Measurements from ENCODE around the gene IDS.
A peak's percentile ranks its signal among the peaks of the same experiment; 100 is the strongest.
"Not testable (repeated sequence)": the region's sequence is repeated elsewhere in the genome, so short reads cannot be mapped to it uniquely, and the experiment has no call there.

The IDS gene, protein sequence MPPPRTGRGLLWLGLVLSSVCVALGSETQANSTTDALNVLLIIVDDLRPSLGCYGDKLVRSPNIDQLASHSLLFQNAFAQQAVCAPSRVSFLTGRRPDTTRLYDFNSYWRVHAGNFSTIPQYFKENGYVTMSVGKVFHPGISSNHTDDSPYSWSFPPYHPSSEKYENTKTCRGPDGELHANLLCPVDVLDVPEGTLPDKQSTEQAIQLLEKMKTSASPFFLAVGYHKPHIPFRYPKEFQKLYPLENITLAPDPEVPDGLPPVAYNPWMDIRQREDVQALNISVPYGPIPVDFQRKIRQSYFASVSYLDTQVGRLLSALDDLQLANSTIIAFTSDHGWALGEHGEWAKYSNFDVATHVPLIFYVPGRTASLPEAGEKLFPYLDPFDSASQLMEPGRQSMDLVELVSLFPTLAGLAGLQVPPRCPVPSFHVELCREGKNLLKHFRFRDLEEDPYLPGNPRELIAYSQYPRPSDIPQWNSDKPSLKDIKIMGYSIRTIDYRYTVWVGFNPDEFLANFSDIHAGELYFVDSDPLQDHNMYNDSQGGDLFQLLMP

DNA sequence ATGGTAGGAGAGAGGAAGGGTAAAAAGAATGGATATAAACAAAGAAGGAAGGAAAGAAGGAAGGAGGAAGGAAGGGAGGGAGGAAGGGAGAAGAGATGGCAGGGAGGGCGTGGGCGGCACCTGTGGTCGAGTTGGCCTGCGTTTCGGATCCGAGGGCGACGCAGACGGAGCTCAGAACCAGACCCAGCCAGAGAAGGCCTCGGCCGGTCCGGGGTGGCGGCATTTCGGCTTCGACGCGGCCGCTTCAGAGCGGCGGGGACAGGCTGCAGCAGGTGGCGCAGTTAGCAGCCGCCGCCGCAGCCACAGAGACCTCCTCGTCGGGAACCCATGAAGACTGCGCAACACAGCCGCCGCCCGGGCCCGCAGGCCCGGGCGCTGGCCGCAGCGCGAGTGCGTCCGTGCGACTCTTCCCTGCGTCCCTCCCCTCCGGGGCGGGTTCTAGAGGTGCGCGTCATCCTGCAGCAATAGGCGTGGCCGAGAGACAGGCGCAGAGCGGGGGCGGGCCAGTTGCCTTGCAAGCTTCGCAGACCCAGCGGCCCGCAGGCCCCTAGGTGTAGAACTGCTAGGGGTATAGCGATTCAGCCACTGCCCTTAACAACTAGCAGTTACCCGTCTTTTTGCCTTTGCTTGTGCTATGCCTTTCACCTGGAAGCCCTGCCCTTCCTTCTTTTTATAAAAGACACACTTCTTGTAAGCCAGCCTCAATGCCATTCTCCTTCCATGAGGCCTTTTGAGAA, at the start of gene IDS:
IDS (minus strand) TSS at position 392 of the 737 bp plus-strand sequence; CDS start at position 223, 169 bp downstream.
- DNase-seq (ENCODE audit: low spot score): peak; percentile 85

DNA sequence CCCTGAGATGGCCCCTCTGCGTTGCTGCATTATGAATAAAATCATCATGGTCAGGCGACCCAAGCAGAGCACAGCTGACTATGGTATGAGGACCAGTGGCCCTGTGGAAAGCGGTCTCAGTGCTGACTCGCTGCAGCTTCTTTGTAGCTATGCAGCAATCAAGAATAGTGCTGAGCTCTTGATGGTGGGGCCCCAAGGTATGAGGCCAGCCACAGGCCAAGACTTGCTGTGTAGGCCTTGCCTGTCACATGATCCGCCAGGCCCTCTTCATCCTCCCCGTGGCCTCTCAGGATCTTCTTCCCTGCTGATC, 46.8 kb upstream of the IDS start:
- not testable (repeated sequence) for DNase-seq (ENCODE audit: low spot score)

DNA sequence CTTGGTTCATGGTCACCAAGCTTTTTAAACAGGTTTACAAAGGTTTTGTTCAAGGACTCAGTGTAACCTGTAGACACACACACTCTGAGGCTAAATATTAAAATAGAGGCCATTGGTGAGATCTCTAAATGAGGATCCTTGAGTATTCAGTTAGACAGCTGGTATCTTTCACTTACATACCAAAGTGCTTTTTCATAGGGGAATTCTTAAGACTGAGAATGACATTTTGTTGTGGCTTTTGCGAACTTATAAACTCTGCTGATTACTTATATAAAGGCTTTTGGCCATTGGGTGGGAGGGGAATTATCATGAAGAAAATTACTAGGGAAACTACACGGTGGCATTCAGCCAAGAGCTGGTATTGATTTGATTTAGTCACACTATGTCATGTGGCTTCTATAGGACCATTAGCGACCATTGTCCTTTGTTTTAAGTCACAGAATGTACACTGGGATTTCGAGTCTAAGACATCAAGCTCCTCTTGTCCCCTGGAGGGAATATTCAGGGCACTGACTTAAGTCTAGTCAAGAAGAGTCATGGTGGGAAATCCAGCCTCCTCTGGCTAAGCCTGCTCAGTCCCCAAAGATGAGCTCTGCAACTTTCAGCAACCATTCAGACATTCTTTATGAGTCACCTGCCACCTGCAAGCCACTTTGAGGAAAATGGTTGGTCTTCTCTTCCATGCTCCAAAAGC, 46.3 kb upstream of the IDS start:
- DNase-seq (ENCODE audit: low spot score): not testable (repeated sequence)

DNA sequence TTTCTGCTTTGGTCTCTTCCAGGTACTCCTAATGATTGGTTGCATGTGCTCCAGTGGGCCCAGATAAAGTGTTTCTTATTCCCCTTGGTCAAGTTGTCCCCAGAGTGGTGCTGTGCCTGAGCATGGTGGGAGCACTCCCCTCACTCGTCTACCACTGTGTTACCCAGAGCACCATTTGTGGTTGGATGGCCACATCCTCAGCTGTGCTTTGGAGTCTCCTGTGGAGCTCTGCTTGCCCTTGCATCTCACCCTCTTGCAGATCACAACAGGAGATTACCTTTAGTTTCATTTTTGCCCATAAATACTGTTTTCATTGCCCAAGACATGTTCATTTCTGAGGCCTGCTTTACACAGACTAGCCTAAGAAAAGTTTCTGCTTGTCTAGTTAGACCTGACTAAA, 45.3 kb upstream of the IDS start:
- DNase-seq (ENCODE audit: low spot score): not testable (repeated sequence)

DNA sequence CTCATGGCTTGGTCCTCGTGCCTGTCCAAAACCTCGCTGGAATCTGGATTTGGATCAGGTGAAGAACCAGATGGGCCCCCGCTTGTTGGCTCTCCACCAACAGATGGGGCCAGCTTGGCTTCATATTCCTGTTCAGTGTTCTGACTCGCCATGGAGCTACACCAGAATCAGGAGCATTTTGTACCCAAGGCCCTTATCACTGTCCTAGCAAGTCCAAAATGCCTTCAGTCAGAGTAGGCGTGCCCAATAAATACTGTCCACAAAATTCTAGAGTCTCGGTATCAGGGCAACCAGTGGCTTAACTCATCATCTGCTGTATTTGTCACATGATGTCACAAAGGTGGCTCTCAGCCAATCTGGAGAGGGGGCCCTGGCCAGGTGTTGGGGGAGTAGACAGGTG, 44.6 kb upstream of the IDS start, which contains the start of gene HSFX3:
HSFX3 (minus strand) TSS at position 224 of the 400 bp plus-strand sequence; CDS start at position 152, 72 bp downstream.
- DNase-seq (ENCODE audit: low spot score): not testable (repeated sequence)

DNA sequence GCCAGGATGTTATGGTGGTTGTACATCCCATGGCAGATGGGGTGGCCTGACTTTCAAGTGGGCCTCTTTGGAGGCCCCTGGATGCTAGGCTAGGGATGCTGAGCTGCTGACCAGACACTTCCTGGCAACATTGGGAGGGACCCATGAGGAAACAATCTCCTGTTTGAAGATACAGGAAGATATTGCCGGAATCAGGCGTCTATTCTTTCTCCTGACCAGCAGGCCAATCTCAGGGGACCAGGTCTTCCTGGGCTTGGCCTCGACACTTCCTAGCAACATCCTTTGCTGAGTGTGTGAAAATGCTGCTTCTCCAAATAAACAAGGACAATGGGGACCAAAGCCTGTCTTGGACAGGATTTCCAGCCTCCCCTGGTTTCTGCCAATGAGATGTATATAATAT, 42.7 kb upstream of the IDS start:
- DNase-seq (ENCODE audit: low spot score): not testable (repeated sequence)

DNA sequence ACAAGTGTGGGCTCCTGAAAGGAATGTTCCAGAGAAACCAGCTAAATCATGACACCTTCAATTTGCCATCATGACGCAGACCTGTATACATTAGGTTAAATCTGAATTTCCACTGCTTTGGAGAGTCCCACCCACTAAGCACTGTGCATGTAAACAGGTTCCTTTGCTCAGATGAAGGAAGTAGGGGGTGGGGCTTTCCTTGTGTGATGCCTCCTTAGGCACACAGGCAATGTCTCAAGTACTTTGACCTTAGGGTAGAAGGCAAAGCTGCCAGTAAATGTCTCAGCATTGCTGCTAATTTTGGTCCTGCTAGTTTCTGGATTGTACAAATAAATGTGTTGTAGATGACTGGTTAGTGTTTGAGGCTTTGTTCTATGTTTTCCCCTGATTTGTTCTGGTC, 41.9 kb upstream of the IDS start:
- DNase-seq (ENCODE audit: low spot score): not testable (repeated sequence)

DNA sequence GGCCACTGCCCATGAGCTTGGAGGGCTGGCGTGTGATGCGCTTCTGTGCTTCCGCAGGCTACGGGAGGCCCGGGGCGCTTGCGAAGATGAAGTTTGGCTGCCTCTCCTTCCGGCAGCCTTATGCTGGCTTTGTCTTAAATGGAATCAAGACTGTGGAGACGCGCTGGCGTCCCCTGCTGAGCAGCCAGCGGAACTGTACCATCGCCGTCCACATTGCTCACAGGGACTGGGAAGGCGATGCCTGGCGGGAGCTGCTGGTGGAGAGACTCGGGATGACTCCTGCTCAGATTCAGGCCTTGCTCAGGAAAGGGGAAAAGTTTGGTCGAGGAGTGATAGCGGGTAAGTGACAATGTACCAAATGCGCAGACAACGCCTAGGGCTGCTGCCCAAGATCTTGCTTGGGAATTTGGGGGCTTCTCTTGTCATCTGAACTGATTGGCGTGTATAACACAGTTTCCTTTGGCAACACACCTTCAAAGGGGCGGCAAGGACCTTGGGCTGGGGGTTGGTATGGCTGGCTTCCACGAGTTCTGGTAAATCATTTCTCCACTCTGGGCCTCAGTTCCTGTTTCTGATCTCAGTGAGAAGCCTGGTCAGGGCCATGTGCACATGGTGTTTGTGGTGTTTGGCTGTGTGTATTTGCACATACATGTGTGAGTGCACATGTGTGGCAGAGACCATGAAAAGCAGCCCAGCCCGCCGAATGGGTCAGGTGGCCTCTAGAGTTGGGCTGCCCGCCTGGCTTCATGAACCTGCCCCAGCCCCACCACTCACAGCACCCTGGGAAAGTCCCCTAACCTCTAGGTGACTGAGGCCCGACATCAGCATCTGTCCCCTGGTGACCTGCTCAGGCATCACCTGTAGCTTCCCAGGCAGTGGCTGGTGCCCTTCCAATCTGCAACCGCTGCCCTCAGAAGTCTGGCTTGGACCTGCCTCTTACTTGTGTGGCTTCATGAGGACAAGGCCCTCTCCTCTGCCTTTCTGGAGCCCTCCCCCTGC, 40.7 kb upstream of the IDS start:
- peak; percentile 8 for DNase-seq (ENCODE audit: low spot score)

DNA sequence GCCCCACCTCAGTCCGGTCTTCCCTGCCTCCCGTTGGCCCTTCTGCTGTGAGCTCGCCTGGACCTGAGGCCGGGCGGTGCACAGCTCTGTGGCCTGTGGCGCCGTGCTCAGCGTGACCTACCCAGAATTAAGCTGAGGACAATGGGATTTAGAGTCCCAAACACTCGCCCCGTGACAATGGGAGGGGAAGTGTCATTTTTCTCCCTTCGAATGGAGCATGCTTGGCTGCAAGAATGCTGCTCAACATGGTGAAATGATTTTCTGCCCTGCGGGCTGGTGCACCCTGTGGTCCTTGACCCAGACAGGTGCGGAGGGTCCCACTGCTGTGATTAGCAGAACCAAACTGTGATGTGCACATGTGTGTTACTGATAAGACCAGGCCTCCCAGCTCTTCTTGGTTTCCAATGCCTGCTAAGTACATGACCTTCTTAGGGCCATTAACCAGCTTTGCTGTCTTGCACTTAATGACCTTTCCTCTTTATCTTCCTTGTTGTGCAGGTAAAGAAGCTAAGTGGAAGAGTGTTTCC, 36.5 kb upstream of the IDS start:
- DNase-seq (ENCODE audit: low spot score): no peak

DNA sequence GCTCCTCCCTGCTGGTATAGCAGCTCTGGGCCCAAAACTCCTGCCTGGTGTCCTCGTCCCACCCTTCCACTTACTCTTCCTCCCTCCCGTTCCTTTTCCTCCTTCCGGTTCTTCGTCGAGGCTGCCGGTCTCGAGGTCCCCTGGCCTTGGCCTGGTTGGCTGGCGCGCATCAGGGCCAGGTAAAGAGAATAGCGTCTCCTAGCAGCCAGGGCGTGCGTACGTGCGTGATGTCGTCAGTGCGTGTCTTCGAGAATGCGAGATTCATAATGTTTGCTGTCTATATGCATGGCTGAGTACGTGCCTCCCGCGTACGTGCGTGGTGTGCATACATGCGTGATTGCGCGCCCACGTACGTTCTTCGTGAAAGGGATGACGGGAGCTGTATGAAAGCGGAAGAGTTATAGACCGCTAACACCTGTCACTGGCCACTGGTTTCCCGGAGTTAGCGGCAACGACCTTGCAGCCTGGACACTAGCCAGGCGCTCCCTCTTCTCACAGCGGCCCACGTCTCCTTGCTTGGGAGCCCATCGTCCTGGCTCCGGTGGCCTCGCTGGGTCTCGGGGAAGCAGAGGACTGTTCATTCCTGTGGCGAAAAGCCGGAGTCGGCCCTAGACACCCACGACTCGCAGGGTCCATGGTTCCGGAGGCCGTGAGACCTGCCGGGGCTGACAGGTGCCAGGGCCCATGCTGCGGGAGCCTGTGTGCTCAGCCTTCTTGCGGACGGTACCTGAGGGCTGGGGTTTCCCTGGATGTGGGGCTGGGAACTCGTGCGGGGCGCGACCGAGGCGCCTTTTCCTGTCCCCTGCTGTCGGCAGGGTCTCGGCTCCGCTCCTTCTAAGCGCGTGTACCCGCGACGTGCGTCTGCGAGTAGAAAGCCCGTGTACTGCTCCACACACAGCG, 35.8 kb upstream of the IDS start, which contains the start of gene EOLA1:
EOLA1 (plus strand) TSS at position 392 of the 900 bp plus-strand sequence. CDS start 4,619 bp downstream, outside the sequence.
- DNase-seq (ENCODE audit: low spot score): peak; percentile 95

DNA sequence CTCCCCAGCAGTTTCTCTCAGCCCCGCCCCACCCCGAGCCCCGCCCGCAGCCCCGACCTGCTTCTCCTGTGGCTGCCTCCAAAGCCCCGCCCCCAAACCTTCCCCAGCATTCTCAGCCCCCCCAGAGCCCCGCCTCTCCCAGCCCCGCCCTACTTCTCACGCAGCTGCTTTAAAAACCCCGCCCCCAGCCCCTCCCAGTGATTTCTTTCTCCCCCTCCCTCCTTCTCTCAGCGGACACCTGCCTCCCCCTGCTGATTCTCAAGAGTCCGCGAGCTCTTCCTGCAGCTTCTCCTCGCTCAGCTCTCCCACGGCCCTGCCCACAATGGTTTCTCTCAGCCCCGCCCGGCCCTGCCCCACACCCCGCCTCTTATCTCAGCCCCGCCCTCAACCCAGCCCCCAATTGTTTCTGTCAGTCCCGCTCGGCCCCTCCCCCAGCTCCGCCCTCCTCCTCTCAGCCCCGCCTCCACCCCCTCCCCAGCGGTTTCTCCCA, 35.1 kb upstream of the IDS start:
- peak; percentile 78 for DNase-seq (ENCODE audit: low spot score)

DNA sequence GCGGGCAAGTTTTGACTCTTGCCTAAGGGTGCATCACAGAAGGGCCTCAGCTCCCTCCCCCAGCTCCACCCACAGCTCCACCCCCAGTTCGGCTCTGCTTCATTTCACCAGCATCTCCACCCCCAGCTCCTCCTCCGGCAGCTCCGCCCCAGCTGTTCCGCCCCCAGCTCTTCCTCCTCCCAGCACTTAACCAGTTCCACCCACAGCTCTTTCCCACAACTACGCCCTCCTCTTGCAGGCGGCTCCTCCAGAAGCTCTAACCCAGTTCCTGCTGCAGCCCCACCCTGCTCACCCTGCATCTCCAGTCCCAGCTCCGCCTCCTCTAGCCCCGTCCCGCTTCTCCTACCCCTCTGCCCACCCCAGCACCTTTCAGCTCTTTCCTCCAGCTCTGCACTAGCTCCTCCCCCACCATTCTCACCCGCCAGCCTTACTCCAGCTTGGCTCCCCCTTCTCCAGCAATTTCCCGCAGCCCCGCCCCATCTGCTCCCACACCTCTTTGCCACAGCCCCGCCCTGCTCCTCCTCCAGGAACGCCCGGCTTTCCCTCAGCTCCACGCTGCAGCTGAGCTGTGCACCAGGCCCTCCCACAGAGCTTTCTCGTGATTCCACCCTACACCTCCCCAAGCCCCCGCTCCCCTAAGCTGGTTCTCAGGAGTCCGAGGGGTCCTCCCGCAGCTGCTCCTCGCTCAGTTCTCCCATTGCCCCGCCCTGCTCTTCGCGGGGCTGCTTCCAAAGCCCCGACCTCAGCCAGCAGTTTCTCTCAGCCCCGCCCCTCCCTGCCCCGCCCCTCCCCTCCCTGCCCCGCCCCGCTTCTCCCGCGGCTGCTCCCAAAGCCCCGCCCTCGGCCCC, 34.4 kb upstream of the IDS start:
- peak; percentile 85 for DNase-seq (ENCODE audit: low spot score)

DNA sequence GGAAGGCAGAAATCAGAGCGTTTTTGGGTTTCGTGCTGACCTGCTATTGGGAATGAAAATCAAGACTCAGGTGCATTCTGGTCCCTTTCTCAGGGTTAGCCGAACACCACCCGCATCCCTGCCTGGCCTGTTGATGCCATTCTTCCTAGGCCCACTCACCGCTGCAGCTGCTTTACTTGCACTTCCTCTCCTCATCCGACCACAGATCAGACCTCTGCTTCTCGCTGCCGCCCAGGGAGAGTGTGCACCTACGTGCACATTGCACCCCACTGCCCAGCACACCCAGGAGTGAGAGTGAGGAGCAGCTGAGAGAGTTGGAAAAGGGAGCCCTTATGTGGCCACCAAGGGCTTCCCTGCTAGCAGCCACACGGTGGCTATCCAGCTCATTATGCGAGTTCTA, 32.4 kb upstream of the IDS start:
- DNase-seq (ENCODE audit: low spot score): not testable (repeated sequence)

DNA sequence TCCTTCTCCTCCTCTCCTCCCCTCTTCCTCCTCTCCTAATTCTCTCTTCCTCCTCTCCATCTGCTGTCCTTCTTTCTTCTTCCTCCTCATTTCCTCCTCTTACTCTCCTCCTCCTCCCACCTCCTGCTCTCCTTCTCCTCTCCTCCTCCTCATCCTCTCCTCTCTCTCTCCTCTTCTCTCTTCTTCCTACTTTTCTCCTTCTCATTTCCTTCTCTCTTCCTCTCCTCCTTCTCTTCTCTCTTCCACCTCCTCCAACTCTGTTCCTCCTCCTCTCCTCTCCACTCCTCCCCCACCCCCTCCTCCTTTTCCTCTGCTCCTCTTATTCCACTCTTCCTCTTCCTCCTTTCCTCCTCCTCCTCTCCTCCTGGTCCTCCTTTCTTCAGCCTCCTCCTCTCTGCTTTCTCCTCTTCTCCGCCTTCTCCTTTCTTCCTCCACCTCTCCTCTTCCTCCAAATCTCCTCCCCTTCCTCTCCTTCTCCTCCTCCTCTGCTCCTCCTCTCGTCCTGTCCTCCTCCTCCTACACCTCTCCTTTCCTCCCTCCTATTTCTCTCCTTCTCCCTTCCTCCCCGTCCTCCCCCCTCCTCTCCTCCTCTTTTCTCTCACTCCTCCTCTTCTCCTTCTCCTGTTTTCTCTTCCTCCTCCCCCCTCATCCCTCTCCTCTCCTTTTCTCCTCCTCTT, 30.0 kb upstream of the IDS start:
- not testable (repeated sequence) for DNase-seq (ENCODE audit: low spot score)

DNA sequence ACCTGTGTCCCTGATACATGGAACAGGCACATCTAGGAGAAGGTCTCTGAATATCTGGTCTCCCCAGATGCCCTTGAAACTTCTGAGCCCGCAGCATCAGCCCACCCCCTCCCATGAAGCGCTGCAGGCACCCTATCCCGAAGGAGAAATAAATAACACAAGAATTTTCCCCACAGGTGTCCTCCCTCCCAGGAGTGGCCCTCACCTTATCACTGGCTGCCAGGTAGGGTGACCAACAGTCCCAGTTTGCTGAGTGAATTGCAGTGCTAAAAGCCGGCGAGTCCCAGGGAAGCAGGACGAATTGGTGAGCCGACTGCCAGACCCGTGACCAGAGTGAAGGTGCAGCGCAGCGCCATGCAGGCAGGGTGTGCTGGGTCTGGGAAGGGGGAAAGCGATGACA, 28.9 kb upstream of the IDS start:
- not testable (repeated sequence) for DNase-seq (ENCODE audit: low spot score)

DNA sequence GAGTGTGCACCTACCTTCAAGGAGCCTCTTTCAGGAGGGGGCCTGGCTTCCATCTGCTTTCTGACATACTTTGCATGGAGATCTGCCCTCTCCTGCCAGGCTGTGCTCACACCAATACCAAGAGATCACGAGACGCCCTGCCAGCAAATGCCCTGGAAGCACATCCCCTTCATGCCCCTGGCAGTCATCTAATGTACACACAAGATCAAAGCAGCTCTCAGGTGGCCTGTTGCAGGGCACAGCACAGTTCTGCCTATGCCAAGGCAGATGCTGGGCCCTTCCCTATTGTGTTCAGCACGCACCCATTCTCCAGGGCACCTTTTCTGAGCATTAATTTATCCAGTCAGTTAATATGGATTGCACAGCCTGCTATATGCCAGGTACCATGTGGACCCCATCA, 27.8 kb upstream of the IDS start:
- DNase-seq (ENCODE audit: low spot score): not testable (repeated sequence)

DNA sequence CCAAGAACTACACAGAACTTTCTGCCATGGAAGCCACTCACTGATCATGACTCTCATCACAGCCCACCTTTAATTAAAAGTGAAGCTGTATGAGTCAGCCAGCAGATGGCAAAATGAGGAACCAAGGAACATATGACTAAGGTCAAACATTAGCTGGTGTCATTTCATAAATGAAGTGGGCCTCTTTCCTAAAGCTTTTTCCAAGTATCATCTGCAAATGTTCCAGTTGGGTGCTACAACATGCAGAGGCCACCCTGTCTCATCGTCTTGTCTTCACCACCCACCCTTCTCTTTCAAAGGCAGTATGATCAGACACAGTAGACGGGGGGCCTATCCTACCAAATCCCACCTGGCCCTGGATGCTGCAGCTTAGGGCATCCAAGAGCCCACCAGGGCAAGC, 26.5 kb upstream of the IDS start:
- DNase-seq (ENCODE audit: low spot score): no peak

DNA sequence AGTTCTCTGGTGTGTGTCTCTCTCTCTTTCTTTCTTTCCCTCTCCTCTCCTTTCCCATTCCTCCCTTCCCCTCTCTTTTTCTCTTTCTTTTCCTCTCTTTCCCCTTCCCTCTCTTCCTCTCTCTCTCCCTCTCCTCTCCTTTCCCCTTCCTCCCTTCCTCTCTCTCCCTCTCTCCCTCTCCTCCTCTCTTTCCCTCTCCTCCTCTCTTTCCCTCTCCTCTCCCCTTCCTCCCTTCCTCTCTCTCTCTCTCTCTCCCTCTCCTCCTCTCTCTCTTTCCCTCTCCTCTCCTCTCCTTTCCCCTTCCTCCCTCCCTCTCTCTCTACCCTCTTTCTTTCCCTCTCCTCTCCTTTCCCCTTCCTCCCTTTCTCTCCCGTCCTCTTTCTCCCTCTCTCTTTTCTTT, 23.3 kb upstream of the IDS start:
- no peak for DNase-seq (ENCODE audit: low spot score)
